WTC11 (cell line): ENCODE measurements around the gene SLCO2A1. TPM values are rescaled to one million over a fixed set of nuclear protein-coding genes. Genes with fewer than 3 reads are reported as not detected.

ENCODE experiments used
- ATAC-seq: fragments of 200-7000 bp; cut with Tn5 transposase; 2 replicates; pipeline ENCODE4 v1.10.0; 2021; ENCODE audit warnings: mild to moderate bottlenecking, moderate library complexity
- CTCF ChIA-PET: fragments of 300-600 bp; sonication (Branson Sonifier 250); formaldehyde crosslinking; loops from one replicate; lab custom pipeline; 2021; ENCODE audit warnings: antibody characterized with exemption; lab: Charles Lee
- POLR2A ChIA-PET: fragments of 350-600 bp; sonication (Branson Sonifier 250); formaldehyde crosslinking; loops from one replicate; lab custom pipeline; 2021; ENCODE audit warnings: antibody characterized with exemption; lab: Charles Lee
- DNase-seq: peaks from one replicate; pipeline ENCODE4 v3.0.0; 2021; ENCODE audit warnings: low spot score
- H3K27ac Mint-ChIP-seq: 2 replicates; pipeline ENCODE4 v1.8.0; 2021; ENCODE audit warnings: mixed read lengths
- H3K27me3 Mint-ChIP-seq: 2 replicates; pipeline ENCODE4 v1.8.0; 2021; ENCODE audit warnings: low read depth, mild to moderate bottlenecking, moderate library complexity, mixed read lengths
- H3K36me3 Mint-ChIP-seq: 2 replicates; pipeline ENCODE4 v1.8.0; 2021; ENCODE audit warnings: mixed read lengths
- H3K4me1 Mint-ChIP-seq: 2 replicates; pipeline ENCODE4 v1.8.0; 2022; ENCODE audit warnings: mixed read lengths
- H3K4me3 Mint-ChIP-seq: 2 replicates; pipeline ENCODE4 v1.8.0; 2021; ENCODE audit warnings: mild to moderate bottlenecking, moderate library complexity, mixed read lengths
- H3K9me3 Mint-ChIP-seq: 2 replicates; pipeline ENCODE4 v1.8.0; 2021; ENCODE audit warnings: mixed read lengths
- AFF4 ChIP-seq: sonication (generic); formaldehyde crosslinking; IDR thresholded peaks from 2 replicates; pipeline ENCODE4 v1.8.1; 2023; ENCODE audit warnings: mild to moderate bottlenecking, missing genetic modification reagents, borderline replicate concordance
- CREB1 ChIP-seq: sonication (generic); formaldehyde crosslinking; IDR thresholded peaks from 2 replicates; pipeline ENCODE4 v1.8.0; 2023; ENCODE audit warnings: mild to moderate bottlenecking, missing genetic modification reagents
- CTCF ChIP-seq: fragments of 200-600 bp; IDR thresholded peaks from 2 replicates; pipeline ENCODE4 v1.8.0; 2022; ENCODE audit warnings: antibody characterized with exemption
- GRHL2 ChIP-seq: fragments of 250-450 bp; sonication (Bioruptor Pico); IDR thresholded peaks from 2 replicates; pipeline ENCODE4 v1.8.0; 2022; ENCODE audit warnings: mild to moderate bottlenecking, moderate library complexity; ENCODE audit not compliant: insufficient replicate concordance, severe bottlenecking
- GTF2I ChIP-seq: fragments of 250-450 bp; sonication (Bioruptor Pico); conservative IDR thresholded peaks from 2 replicates; pipeline ENCODE4 v1.4.0; 2021; ENCODE audit warnings: mild to moderate bottlenecking
- HMGA2 ChIP-seq: fragments of 250-450 bp; sonication (Bioruptor Pico); IDR thresholded peaks from 2 replicates; pipeline ENCODE4 v1.4.0; 2021; ENCODE audit warnings: mild to moderate bottlenecking, moderate library complexity
- IRF1 ChIP-seq: sonication (generic); formaldehyde crosslinking; IDR thresholded peaks from 2 replicates; pipeline ENCODE4 v1.8.0; 2023; ENCODE audit warnings: missing genetic modification reagents
- IRF2 ChIP-seq: sonication (generic); formaldehyde crosslinking; IDR thresholded peaks from 2 replicates; pipeline ENCODE4 v1.8.0; 2022; ENCODE audit warnings: low read depth, missing genetic modification reagents, borderline replicate concordance
- NFATC4 ChIP-seq: fragments of 250-450 bp; sonication (Bioruptor Pico); IDR thresholded peaks from 2 replicates; pipeline ENCODE4 v1.9.0; 2021; ENCODE audit warnings: mild to moderate bottlenecking
- NR1H2 ChIP-seq: sonication (generic); formaldehyde crosslinking; IDR thresholded peaks from 2 replicates; pipeline ENCODE4 v1.9.0; 2021; ENCODE audit warnings: mild to moderate bottlenecking, moderate library complexity, missing genetic modification reagents
- OVOL2 ChIP-seq: fragments of 250-450 bp; sonication (Bioruptor Pico); IDR thresholded peaks from 2 replicates; pipeline ENCODE4 v1.9.0; 2021; ENCODE audit warnings: mild to moderate bottlenecking, borderline replicate concordance
- PREB ChIP-seq: sonication (generic); formaldehyde crosslinking; IDR thresholded peaks from 2 replicates; pipeline ENCODE4 v1.8.1; 2022; ENCODE audit warnings: mild to moderate bottlenecking, missing genetic modification reagents, moderate library complexity, borderline replicate concordance
- SMAD3 ChIP-seq: sonication (generic); formaldehyde crosslinking; IDR thresholded peaks from 2 replicates; pipeline ENCODE4 v1.8.0; 2022; ENCODE audit warnings: missing genetic modification reagents, mild to moderate bottlenecking, borderline replicate concordance
- ZNF121 ChIP-seq: sonication (generic); formaldehyde crosslinking; IDR thresholded peaks from 2 replicates; pipeline ENCODE4 v1.8.0; 2023; ENCODE audit warnings: missing genetic modification reagents
- ZNF281 ChIP-seq: sonication (generic); formaldehyde crosslinking; IDR thresholded peaks from 2 replicates; pipeline ENCODE4 v1.8.0; 2023; ENCODE audit warnings: mild to moderate bottlenecking, missing genetic modification reagents
- ZNF512 ChIP-seq: sonication (generic); formaldehyde crosslinking; IDR thresholded peaks from 2 replicates; pipeline ENCODE4 v1.8.1; 2022; ENCODE audit warnings: missing genetic modification reagents, borderline replicate concordance
- ZNF671 ChIP-seq: fragments of 250-450 bp; sonication (Bioruptor Pico); IDR thresholded peaks from 2 replicates; pipeline ENCODE4 v1.8.0; 2021; ENCODE audit warnings: mild to moderate bottlenecking
- total RNA-seq: library from RNA; stranded (reverse); gene quantifications from 3 replicates; pipeline ENCODE4 v1.2.3, GENCODE V29; 2021

Gene SLCO2A1
- total RNA-seq, 1 experiment from 2014 or later: 3.3 TPM

- TF ChIP-seq AFF4 (CRISPR knock-in tag): no peak
- no peak for TF ChIP-seq IRF1 (CRISPR knock-in tag)
- no peak for TF ChIP-seq HMGA2 (CRISPR knock-in tag)
- TF ChIP-seq ZNF121: no peak
- TF ChIP-seq NFATC4 (CRISPR knock-in tag): no peak
- TF ChIP-seq OVOL2 (CRISPR knock-in tag): no peak
- TF ChIP-seq ZNF281 (CRISPR knock-in tag): no peak
These were observed 96.4 kb downstream of the SLCO2A1 start (continued) for GRCh38 chr3:133933097-133934024.

- H3K4me1 Mint-ChIP-seq: peaks cover 9% of the 10 kb centered on the region
- DNase-seq: no peak
- POLR2A ChIA-PET: no interaction called here
- H3K27me3 Mint-ChIP-seq: peaks cover 19% of the 10 kb centered on the region
- ATAC-seq: no peak
- H3K36me3 Mint-ChIP-seq: no peaks in the 10 kb centered on the region
- no peaks in the 10 kb centered on the region for H3K9me3 Mint-ChIP-seq
- CTCF ChIA-PET: interaction anchor here (0.9 kb wide), 1 partner anchor 542 kb away, joined by 3 read pairs; no protein-coding TSS in a partner anchor
- no peak overlapping the region for H3K4me3 Mint-ChIP-seq
- H3K27ac Mint-ChIP-seq: no peak overlapping the region
- TF ChIP-seq GRHL2: no peak
- no peak for TF ChIP-seq PREB (CRISPR knock-in tag)
- TF ChIP-seq IRF2 (CRISPR knock-in tag): no peak
- TF ChIP-seq ZNF671 (CRISPR knock-in tag): no peak
- TF ChIP-seq AFF4 (CRISPR knock-in tag): no peak
- no peak for TF ChIP-seq NR1H2 (CRISPR knock-in tag)
- TF ChIP-seq CREB1 (CRISPR knock-in tag): no peak
- TF ChIP-seq CTCF: no peak
- no peak for TF ChIP-seq SMAD3
- TF ChIP-seq GTF2I: no peak
- TF ChIP-seq ZNF512 (CRISPR knock-in tag): no peak
These were observed 97.7 kb downstream of the SLCO2A1 start for GRCh38 chr3:133932009-133932408.
